Progenitor cell of endocrine pancreas (in vitro differentiated cells): ENCODE data around the gene GRM8. TPM values are rescaled to one million over a fixed set of nuclear protein-coding genes. Genes with fewer than 3 reads are reported as not detected.
A peak's percentile ranks its signal among the peaks of the same experiment; 100 is the strongest.
"Not testable (repeated sequence)": the region's sequence is repeated elsewhere in the genome, so short reads cannot be mapped to it uniquely, and the experiment has no call there.

Source experiments
- DNase-seq: peaks from one replicate; pipeline ENCODE4 v3.0.0; 2021; ENCODE audit warnings: low spot score; ENCODE audit not compliant: unreplicated experiment
- H3K27ac Mint-ChIP-seq: 2 replicates; pipeline ENCODE4 v1.8.0; 2021; ENCODE audit warnings: mild to moderate bottlenecking, moderate library complexity, mixed read lengths
- H3K27me3 Mint-ChIP-seq: 2 replicates; pipeline ENCODE4 v1.8.0; 2021; ENCODE audit warnings: mixed read lengths
- H3K36me3 Mint-ChIP-seq: 2 replicates; pipeline ENCODE4 v1.8.0; 2022; ENCODE audit warnings: mixed read lengths; ENCODE audit not compliant: insufficient read depth
- H3K4me1 Mint-ChIP-seq: 2 replicates; pipeline ENCODE4 v1.8.0; 2021; ENCODE audit warnings: low read depth, mixed read lengths
- H3K4me3 Mint-ChIP-seq: 2 replicates; pipeline ENCODE4 v1.8.0; 2021; ENCODE audit warnings: low read depth, mild to moderate bottlenecking, moderate library complexity, mixed read lengths
- H3K9me3 Mint-ChIP-seq: 2 replicates; pipeline ENCODE4 v1.8.0; 2021; ENCODE audit warnings: low read depth, mixed read lengths
- CTCF ChIP-seq: fragments of 200-600 bp; sonication (generic); IDR thresholded peaks from one replicate; pipeline ENCODE4 v1.5.0; 2021; ENCODE audit warnings: antibody characterized with exemption, mild to moderate bottlenecking; ENCODE audit not compliant: unreplicated experiment
- total RNA-seq: library from RNA; stranded (reverse); gene quantifications from 2 replicates; pipeline ENCODE4 v1.2.1, GENCODE V29; 2021

The GRM8 gene
- total RNA-seq, 1 donor from 2014 or later: 4.2 TPM

GRCh38 chr7:126887980-126888379, 364.8 kb downstream of the GRM8 start:
- H3K4me3 Mint-ChIP-seq, H3K9me3 Mint-ChIP-seq, H3K27ac Mint-ChIP-seq, H3K27me3 Mint-ChIP-seq, DNase-seq, H3K4me1 Mint-ChIP-seq, H3K36me3 Mint-ChIP-seq: not testable (repeated sequence)

- not testable (repeated sequence) for DNase-seq, H3K4me3 Mint-ChIP-seq, H3K36me3 Mint-ChIP-seq, H3K27ac Mint-ChIP-seq, H3K4me1 Mint-ChIP-seq, H3K27me3 Mint-ChIP-seq, H3K9me3 Mint-ChIP-seq
These were observed 365.2 kb downstream of the GRM8 start for GRCh38 chr7:126887560-126887959.

- not testable (repeated sequence) for H3K36me3 Mint-ChIP-seq, H3K4me1 Mint-ChIP-seq, H3K27ac Mint-ChIP-seq, H3K9me3 Mint-ChIP-seq, H3K27me3 Mint-ChIP-seq, H3K4me3 Mint-ChIP-seq, DNase-seq
These were observed 370.0 kb downstream of the GRM8 start for GRCh38 chr7:126882730-126883129.

GRCh38 chr7:126881908-126882307, 370.8 kb downstream of the GRM8 start:
- H3K27ac Mint-ChIP-seq, DNase-seq, H3K27me3 Mint-ChIP-seq, H3K9me3 Mint-ChIP-seq, H3K4me3 Mint-ChIP-seq, H3K36me3 Mint-ChIP-seq, H3K4me1 Mint-ChIP-seq: not testable (repeated sequence)

- Mint-ChIP-seq H3K4me3 (no peak overlapping the region), H3K4me1 (peaks cover 2% of the 10 kb centered on the region), H3K27ac (no peak overlapping the region), H3K36me3 (no peaks in the 10 kb centered on the region), H3K9me3 (no peaks in the 10 kb centered on the region), H3K27me3 (no peaks in the 10 kb centered on the region)
- no peak for DNase-seq
- TF ChIP-seq CTCF: no peak
These were observed 371.4 kb downstream of the GRM8 start for GRCh38 chr7:126881315-126881714.

- not testable (repeated sequence) for H3K27ac Mint-ChIP-seq, H3K4me3 Mint-ChIP-seq, H3K4me1 Mint-ChIP-seq, H3K36me3 Mint-ChIP-seq, H3K27me3 Mint-ChIP-seq, DNase-seq, H3K9me3 Mint-ChIP-seq
These were observed 376.2 kb downstream of the GRM8 start for GRCh38 chr7:126876536-126876935.

- no peaks in the 10 kb centered on the region for H3K4me1 Mint-ChIP-seq
- H3K36me3 Mint-ChIP-seq: no peaks in the 10 kb centered on the region
- no peak for DNase-seq
- no peak overlapping the region for H3K4me3 Mint-ChIP-seq
- no peaks in the 10 kb centered on the region for H3K9me3 Mint-ChIP-seq
- H3K27ac Mint-ChIP-seq: no peak overlapping the region
- TF ChIP-seq CTCF: peak; percentile 67
- H3K27me3 Mint-ChIP-seq: no peaks in the 10 kb centered on the region
These were observed 395.9 kb downstream of the GRM8 start for GRCh38 chr7:126856691-126857291.

- no peak for TF ChIP-seq CTCF
- no peak overlapping the region for H3K27ac Mint-ChIP-seq
- H3K27me3 Mint-ChIP-seq: no peaks in the 10 kb centered on the region
- H3K4me1 Mint-ChIP-seq: peaks cover 15% of the 10 kb centered on the region
- H3K9me3 Mint-ChIP-seq: peaks cover 6% of the 10 kb centered on the region
- H3K36me3 Mint-ChIP-seq: no peaks in the 10 kb centered on the region
- no peak for DNase-seq
- no peak overlapping the region for H3K4me3 Mint-ChIP-seq
These were observed 407.4 kb downstream of the GRM8 start for GRCh38 chr7:126845331-126845730.
